GM19463 (cell line): ENCODE data around the gene RGL4.
"Not testable (repeated sequence)": the region's sequence is repeated elsewhere in the genome, so short reads cannot be mapped to it uniquely, and the experiment has no call there.

Source experiments
- ATAC-seq: cut with Tn5 transposase; IDR thresholded peaks from one replicate; pipeline ENCODE4 v1.9.1; 2021; ENCODE audit warnings: mild to moderate bottlenecking, moderate library complexity; ENCODE audit not compliant: unreplicated experiment

RGL4 gene

DNA sequence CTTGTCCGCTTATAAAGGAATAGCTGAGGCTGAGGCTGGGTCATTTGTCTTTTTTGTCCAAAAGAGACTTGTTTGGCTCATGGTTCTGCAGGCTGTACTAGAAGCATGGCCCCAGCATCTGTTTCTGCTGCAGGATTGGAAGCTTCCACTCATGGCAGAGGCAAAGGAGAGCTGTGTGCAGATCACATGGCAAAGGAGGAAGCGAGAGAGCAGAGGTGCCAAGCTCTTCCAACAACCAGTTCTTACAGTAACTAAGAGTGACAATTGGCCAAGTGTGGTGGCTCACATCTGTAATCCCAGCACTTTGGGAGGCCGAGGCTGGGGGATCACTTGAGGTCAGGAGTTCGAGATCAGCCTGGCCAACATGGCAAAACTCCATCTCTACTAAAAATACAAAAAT, 37.3 kb downstream of the RGL4 start:
- ATAC-seq = not testable (repeated sequence)

DNA sequence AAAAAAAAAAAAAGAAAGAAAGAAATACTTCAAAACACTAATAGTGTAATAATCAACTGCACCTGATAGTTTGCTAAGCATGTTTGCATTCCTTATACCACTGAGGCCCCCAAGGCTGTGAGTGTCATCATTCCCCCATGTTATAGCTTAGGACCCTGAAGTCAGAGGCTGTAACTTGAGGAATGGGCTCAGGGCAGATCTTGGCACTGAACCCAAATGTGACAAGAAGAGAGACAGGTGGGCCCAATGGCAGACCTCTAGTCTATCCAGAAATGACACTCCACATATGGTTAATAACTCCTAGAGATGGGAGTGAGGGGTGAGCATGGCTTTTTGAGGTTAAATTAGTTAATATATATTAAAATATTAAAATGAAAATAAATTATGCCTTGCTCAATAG, 46.9 kb downstream of the RGL4 start:
- ATAC-seq = no peak

DNA sequence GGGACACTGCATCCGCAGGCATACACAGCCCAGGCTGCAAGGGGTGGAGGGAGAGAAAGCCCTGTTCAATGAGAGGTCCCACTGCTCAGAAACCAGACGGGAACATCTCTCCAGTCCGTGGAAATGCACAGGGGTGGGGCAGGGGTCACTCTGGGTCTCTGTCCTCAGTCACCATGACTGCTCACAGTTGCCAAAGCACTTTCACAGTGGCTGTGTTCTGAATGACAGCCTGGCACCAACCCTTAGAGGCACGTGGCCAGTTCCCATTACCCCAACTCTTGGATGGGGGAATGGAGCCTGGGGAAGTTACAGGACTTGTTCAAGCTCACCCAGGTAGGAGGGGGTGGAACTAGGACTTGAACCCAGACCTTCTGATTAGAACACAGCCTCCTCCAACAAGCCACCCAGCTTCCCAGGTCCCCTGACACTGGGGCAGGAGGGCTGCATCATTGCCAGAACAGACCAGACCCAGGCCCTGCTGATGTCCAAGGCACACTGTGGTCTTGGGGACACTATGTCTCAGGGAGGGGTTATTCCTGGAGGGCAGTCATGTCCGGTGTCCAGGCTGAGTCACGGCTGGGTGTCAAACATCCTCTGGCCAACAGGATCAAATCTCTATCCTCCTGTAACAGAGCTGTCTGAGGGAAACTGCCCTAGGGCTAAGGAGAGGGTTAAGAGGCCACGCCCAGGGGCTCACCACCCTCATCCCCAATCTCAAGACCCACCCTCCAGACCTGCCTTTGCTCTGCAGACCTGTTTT, 51.9 kb downstream of the RGL4 start:
- no peak for ATAC-seq

DNA sequence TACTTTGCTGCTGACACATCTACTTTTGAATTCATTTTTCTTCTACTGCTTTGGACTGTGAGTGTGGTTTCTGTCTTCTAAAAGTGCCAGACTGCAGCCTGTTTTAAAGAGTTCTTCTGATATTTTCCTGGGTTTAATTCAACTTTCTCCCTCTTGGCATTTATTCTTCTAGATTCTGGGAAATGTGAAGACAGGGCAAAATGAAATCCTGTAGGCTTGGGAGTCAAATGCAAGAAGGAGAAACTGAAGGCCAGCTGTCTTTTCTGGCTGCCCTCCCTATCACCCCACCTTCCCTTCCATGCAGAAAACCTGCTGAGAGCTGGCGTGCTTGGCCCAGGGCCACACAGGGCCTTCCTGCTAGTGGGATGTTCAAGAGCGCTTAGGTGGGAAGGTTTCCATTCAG, 52.5 kb downstream of the RGL4 start:
- no peak for ATAC-seq

DNA sequence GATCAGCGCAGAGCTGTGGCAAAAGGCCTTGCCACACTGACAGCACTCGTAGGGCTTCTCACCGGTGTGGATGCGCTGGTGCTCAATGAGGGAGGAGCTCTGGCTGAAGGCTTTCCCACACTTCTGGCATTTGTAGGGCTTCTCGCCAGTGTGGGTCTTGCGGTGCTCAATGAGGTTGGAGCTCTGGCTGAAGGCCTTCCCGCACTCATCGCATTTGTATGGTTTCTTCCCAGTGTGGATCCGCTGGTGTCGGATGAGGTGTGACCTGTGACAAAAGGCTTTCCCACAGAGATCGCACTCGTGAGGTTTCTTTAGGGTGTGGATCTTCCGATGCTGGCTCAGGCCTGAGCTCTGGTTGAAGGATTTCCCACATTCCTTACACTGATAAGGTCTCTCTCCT, 53.2 kb downstream of the RGL4 start:
- no peak for ATAC-seq

DNA sequence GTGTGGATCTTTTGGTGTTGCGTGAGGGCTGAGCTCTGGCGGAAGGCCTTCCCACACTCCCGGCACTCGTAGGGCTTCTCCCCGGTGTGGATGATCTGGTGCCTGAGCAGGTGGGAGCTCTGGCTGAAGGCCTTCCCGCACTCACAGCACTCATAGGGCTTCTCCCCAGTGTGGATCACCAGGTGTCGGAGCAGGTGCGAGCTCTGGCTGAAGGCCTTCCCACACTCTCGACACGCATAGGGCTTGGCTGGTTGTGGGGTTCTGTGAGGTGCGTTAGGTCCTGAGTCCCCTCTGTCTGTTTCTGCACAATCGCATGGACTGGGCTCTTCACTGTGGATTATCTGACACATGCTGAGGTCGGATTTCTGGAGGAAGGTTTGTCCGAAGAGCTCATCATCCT, 53.7 kb downstream of the RGL4 start:
- ATAC-seq = no peak

DNA sequence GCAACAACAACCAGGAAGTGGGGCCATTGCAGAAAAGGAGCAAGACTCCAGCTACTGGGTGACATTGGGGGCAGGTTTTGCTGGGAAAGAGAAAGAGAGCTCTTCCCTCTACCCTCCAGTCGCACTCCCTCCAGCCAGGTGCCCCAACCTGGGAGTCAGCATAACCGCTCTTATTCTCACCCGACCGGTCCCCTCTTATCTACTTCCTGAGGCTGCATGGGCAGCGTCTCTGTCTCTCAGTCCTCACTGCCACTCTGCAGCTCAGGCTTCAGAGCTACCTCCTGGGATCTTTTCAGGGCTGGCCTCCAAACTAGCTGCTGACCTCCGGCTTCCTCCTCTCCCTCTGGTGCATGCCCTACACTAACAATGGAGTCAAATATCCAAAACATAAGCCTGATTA, 55.0 kb downstream of the RGL4 start:
- no peak for ATAC-seq
